ENCODE measurements around the gene SCUBE1. TPM values are rescaled to one million over a fixed set of nuclear protein-coding genes. Genes with fewer than 3 reads are reported as not detected.

Gene SCUBE1
- total and polyA plus RNA-seq, 10 of the 15 experiments (the other 5 are each of a cell fraction or from before 2014, with no cell fraction given): not detected

DNA sequence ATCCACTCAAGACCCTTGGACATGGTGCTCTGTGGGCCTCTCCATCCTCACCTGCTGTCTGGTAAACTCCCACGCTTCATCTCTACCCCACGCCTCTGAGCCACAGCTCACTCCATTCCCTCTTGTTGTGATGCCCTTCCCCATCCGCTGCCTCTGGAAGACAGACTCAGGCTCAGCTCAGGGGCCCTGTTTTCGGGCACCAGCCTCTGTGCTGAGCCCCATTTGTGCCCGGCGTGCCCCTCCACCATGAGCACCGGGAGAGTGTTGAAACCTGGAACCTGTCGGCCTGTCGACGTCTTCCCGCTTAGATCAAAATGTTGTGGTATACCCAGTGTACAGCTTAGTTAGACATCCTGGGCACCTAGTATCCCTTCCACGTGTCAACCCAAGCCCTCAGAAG is 6.5 kb upstream of the SCUBE1 start:
- BruUV-seq (replicated peaks): no TSS peak
- SMC1A ChIA-PET (ENCODE audit: uncharacterized antibody, unreplicated experiment): interaction anchor here (0.6 kb wide), 2 partner anchors 59 to 1239 kb away, joined by 3 read pairs; no protein-coding TSS in a partner anchor
- ATAC-seq (no peak), FAIRE-seq (no peak), DNase-seq (ENCODE audit: low read depth, low spot score) (no peak)
- RAD21 ChIA-PET (ENCODE audit: unreplicated experiment): no interaction called here
- Histone ChIP-seq H4K20me1 (ENCODE audit: control insufficient read depth, insufficient read depth) (no peaks in the 10 kb centered on the region), H3K79me2 (ENCODE audit: control insufficient read depth, insufficient read depth, low read length) (no peaks in the 10 kb centered on the region), H2AFZ (ENCODE audit: control insufficient read depth, low read depth, low read length) (no peak overlapping the region), H3K36me3 (ENCODE audit: control insufficient read depth in 2 of 2, insufficient read depth in 2 of 2, low read length in 1 of 2) (no peaks in the 10 kb centered on the region), H3K9ac (ENCODE audit: control insufficient read depth, insufficient read depth, low read length) (no peak overlapping the region), H3K27me3 (replicated peaks in 1 of 2; ENCODE audit: control insufficient read depth in 2 of 2, insufficient read depth in 2 of 2, low read length in 1 of 2) (peaks cover 0 to 3% of the 10 kb centered on the region in 2 experiments; a peak in 2 of 4 replicates), H3K4me1 (ENCODE audit: control insufficient read depth, insufficient read depth, low read length) (peaks cover 11% of the 10 kb centered on the region), H3K4me3 (no peak overlapping the region), H3K9me3 (replicated peaks; ENCODE audit: control insufficient read depth, insufficient read depth, low read length) (no peaks in the 10 kb centered on the region; the same call in 2 of the 3 replicates), H3K27ac (ENCODE audit: control insufficient read depth, insufficient read depth) (no peak overlapping the region), H3K4me2 (ENCODE audit: control insufficient read depth, insufficient read depth) (no peak overlapping the region)
- CTCF ChIA-PET: interaction anchor here (1.0 to 1.2 kb wide), 2 partner anchors 76 to 80 kb away, joined by 3 read pairs; no protein-coding TSS in a partner anchor
- intact Hi-C loops (cut with micrococcal nuclease; ENCODE audit: unreplicated experiment): no loop called here
- WGBS (ENCODE audit: insufficient coverage, insufficient replicate concordance, low lambda C conversion rate, missing lambda C conversion rate): 64% methylated on average over 12 of the region's 12 CpGs
- TF ChIP-seq MEF2A (IDR thresholded peaks at IDR 0.05; ENCODE audit: insufficient read depth, low read depth, low read length): no peak
- TF ChIP-seq IKZF1 (conservative IDR thresholded peaks at IDR 0.05): no peak
- TF ChIP-seq, protein P1, sequence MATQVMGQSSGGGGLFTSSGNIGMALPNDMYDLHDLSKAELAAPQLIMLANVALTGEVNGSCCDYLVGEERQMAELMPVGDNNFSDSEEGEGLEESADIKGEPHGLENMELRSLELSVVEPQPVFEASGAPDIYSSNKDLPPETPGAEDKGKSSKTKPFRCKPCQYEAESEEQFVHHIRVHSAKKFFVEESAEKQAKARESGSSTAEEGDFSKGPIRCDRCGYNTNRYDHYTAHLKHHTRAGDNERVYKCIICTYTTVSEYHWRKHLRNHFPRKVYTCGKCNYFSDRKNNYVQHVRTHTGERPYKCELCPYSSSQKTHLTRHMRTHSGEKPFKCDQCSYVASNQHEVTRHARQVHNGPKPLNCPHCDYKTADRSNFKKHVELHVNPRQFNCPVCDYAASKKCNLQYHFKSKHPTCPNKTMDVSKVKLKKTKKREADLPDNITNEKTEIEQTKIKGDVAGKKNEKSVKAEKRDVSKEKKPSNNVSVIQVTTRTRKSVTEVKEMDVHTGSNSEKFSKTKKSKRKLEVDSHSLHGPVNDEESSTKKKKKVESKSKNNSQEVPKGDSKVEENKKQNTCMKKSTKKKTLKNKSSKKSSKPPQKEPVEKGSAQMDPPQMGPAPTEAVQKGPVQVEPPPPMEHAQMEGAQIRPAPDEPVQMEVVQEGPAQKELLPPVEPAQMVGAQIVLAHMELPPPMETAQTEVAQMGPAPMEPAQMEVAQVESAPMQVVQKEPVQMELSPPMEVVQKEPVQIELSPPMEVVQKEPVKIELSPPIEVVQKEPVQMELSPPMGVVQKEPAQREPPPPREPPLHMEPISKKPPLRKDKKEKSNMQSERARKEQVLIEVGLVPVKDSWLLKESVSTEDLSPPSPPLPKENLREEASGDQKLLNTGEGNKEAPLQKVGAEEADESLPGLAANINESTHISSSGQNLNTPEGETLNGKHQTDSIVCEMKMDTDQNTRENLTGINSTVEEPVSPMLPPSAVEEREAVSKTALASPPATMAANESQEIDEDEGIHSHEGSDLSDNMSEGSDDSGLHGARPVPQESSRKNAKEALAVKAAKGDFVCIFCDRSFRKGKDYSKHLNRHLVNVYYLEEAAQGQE (IDR thresholded peaks at IDR 0.05; ENCODE audit: low read depth, low read length): no peak
- no peak for TF ChIP-seq JUND (IDR thresholded peaks at IDR 0.05; ENCODE audit: low read depth, low read length)
- TF ChIP-seq IKZF2 (IDR thresholded peaks at IDR 0.05): no peak
- TF ChIP-seq ZNF622 (IDR thresholded peaks at IDR 0.05): no peak
- no peak for TF ChIP-seq TBL1XR1 (IDR thresholded peaks at IDR 0.05; ENCODE audit: low read depth, low read length)
- no peak for TF ChIP-seq GATAD2B (conservative IDR thresholded peaks at IDR 0.05; ENCODE audit: low read depth)
- in situ Hi-C loops (cut with MboI): loop anchor here (5.0 kb wide), 2 partner anchors 72 to 117 kb away; no protein-coding TSS in a partner anchor
- POLR2A ChIA-PET: no interaction called here

All from GM12878 (cell line).